Putamen (tissue), 1 donor: ENCODE results near the gene STARD4.

Source experiments
- DNase-seq: peaks from one replicate; pipeline ENCODE4 v3.0.0-alpha.2; 2016; ENCODE audit warnings: low spot score

The STARD4 gene

DNA sequence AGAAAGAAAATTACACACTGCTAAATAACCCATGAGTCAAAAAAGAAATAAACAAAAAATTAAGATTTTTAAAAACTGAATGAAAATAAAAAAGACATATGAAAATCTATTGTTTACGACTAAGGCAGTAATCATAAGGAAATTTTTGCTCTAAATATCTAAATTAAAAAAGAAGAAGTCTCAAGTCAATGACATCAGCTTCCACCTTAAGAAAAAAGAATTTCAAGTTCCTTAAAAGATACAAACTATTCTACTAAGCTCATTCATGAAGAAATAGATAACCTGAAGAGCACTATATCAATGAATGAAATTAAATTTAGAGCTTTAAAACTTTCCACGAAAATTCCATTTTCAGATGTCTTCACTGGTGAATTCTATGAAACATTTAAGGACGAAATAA is 15.7 kb upstream of the STARD4 start:
- DNase-seq = no peak

DNA sequence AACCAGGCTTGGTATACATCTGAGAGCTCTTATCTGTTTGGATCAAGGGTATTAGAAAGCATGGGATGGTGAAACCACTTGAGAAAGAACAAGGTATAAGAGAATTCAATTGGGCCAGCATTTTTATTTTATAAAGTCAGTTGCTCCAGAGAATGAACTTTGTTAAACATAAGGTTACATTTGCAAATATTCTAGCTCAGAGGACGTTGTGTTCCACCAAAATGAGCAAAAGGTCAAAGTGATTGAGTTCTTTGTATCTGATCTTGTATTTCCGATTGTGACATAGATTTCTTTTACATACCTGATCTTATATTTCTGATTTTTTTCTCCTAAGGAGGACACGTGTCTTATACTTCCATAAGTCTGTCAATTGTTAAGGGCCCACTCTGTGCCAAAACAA is 8.6 kb upstream of the STARD4 start:
- no peak for DNase-seq

DNA sequence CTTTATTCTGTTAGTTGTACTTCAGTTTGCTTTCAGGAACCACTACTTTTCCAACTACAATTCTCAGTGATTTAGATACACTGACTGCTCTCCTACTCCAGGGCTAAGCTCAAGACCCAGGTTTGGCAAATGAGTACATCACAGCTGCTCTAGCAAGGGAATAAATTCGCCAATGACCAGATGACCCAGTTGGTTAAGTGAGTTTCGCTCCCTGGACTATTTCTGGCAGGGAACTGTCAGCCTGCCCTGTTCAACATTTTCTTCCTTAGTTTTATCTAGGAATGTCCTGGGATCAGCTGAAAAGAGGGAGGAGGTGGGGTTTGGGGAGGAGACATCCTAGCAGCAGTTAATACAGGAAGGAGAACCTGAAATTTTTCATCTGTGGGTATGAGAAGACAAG is 6.4 kb upstream of the STARD4 start:
- DNase-seq = no peak

DNA sequence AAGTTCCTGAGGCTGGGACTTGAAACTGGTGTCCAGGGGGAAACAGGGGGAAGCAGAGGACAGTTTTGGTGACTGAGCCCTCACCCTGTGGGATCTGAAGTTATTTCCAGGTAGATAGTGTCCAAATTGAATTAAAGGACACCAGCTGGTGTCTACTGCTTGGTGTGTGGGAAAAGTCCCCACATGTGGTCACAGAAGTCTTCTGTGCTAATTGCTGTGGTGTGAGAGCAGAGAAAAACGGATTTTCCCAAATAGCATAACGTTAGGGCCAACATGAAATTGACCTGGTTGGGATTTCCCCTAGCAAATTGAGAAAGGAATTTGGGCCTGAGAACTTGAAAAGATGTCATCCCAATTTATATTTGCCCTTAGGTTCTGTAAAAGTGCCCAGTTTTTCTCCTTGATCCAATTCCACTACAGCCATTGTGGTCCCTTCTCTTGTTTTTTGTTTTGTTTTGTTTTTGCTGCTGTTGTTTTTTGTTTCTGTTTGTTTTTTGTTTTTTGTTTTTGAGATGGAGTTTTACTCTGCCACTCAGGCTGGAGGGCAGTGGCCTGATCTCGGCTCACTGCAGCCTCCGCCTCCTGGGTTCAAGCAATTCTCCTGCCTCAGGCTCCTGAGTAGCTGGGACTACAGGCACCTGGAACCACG is 5.6 kb upstream of the STARD4 start:
- DNase-seq = no peak

DNA sequence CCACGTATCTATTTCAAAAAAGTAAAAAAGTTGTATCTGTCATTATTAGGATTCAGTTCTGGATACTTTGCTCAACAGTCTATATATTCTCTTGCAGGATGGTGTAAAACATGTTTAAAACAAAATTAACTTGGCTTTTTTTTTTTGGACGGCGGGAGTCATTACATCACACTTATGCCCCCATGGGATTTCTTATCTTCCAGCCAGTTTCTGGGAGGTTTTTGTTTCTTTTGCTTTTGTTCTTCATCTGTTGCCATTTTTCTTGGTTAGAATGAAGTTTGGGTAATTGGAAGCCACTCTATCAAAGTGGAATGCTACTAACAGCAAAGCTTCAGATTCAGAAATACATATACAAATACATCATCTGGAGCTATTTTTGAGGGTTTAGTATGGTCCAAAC is 1.8 kb upstream of the STARD4 start:
- no peak for DNase-seq

DNA sequence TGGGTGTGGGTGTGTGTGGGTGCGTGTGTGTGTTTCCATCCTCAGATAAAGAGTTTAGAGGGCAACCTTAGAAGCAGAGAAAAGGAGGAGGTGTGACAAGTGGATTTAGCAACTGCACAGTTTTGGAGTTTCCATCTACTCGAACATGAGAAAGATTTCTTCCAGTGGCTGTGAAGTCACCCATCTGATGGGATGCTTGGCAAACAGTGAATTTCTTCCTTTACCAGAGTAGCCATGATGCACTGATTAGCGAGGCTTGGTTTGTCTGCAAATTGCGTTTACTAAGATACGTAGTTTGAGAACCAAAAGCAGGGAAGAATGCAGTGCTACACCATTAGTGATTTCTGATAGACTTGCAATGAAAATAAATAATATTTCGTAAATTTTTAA is 791 bp upstream of the STARD4 start:
- DNase-seq = no peak

DNA sequence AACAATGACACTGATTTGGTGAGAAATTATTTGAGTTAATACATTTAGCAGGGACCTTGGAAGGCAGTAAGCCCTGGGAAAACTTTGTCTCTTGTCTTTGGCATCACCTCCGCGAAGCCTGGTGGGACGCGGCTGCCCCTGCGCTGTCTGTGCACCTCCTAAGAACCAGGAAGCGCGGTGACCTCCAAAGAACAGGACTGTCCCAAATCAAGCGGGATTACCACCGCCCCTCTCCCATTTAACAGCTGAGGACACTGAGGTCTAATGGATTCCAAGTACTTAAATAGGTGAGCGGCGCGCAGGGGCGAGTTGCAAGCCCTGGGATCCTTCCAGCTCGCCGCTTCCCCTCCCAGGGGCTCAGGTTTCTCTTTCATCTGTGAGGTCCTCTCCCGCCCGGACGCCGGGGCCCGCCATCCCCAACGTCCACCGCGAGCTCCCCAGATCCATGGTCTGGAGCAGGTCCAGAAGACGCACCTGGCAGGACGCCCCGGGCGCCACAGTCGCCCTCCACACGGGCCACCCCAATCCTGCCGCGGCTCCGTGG is 432 bp downstream of the STARD4 start:
- peak; percentile 21 for DNase-seq

DNA sequence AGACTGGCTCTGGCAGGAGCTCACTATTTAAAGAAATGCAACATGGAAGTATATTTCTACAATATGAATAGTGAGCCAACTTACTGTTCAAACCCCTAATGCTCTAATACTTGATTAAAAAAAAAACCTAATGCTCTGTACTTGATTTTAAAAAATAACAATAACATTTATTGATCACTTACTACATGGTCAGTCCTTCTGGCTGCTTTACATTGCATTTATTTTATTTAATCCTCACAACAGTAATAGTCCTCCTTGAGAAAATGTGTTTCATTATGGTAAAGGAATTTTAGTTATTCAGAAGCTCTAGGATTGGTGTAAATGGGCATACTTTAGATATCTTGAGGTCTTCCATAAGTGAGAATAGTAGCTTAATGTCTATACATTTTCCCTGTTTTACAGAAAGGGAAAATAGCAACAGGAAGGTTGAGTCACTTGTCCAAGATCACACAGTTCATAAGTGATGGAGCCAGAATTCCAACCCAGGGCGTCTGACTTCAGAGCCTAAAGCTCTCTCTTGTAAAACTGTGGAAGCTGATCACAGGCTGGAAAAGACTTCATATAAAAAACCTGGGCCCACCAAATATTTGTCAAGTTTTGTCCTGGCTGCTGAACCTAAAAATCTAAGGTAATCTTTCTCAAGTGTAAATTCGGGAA is 1.0 kb downstream of the STARD4 start:
- DNase-seq = no peak

DNA sequence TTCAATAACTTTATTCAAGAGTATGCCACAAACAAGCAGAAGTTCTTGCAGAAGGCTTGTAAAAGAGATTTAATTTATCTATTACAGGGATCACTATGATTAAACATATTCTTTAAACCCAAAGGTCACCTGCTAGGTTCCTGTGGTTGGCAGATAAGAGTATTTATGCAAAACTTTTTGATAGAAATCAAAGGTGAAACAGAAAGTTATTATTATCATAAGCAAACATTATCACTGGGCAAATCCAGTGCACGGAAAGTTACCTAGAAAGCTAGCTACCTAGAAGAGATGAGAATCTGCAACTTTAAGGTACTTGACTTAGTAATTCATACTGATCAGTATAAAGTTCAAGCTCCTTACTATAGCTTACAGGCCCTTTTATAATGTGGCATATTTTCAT is 3.2 kb downstream of the STARD4 start:
- no peak for DNase-seq

DNA sequence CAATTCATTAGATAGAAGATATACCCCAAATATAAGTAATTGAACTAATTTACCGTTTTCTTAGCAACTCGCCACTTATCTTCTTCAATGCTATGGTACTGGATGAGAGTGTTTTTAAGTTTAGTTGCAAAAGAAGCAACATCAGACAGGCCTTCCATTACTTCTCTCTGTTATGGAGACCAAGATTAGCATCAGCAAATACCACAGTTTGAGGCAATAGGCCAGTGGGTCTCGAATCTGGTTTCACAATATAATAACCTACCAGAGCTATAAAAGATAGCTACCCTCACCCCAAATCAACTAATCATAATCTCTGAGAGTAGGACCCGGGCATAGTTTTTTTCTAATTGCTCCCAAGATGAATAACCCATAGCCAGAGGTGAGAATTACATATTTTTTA is 5.1 kb downstream of the STARD4 start:
- no peak for DNase-seq

DNA sequence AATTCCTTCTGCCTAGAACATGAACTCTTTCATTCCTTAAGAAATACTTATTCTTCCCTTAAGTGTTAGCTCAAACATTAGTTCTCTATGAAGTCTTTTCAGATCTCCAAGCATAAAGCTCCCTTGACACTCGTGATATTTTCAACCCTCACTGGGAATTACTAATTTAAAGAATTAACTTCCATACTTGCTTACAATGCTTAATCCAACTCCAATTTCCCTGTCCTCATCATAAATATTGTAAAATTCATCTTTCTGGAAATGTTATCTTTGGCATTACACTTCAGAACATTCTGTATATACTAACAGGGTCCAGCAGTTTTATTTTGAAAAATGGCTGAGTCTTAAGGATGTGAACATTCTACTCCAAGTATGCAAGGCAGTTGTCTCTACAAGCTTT is 7.2 kb downstream of the STARD4 start:
- no peak for DNase-seq

DNA sequence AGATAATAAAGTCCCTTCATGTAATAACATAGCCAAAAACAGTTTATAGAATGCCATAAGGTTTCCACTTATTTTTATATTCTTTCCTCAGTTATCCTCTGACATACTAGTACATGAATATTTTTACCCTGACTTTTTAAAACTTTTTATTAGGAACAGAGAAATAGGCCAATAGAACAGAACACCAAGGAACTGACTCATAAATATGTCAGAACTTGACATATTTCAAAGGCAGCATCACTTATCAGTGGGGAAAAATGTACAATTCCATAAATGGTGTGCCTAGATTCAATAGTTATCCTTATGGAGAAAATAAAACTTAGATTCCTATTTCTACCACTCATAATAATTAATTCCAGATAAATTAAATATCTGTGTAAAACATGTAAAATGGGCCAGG is 9.4 kb downstream of the STARD4 start:
- DNase-seq = peak; percentile 34

DNA sequence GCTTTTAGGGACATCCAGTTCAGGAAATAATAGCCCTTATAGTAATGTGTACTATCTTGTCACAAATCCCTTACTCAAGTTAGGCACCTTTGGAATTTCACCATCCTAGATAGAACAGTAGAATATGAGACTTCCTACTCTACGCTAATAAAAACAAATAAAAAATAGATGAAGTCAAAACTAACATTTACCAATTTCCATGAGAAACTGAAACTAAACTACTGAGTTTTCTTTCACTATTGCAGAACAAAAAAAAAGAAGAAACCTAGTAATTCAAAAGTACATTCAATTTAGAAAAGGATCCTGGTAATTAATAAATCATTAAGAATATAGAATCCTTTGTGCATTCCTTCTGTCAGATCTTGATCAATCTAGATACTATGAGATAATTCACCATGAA is 14.0 kb downstream of the STARD4 start:
- no peak for DNase-seq

DNA sequence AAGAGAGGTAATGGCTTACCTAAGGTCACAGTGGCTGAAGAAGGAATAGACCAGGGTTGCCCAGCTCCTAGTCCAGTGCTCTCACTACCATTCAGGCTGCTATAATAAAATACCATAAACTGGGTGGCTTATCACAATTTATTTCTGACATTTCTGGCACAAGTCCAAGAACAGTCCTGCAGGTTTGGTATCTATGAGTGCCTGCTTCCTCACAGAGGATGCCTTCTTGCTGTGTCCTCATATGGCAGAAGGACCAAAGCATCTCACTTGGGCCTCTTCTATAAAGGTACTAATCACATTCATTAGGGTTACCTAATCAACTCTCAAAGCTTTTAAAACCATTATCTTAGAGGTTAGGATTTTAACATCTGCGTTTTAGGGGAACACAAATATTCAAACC is 17.2 kb downstream of the STARD4 start:
- no peak for DNase-seq

DNA sequence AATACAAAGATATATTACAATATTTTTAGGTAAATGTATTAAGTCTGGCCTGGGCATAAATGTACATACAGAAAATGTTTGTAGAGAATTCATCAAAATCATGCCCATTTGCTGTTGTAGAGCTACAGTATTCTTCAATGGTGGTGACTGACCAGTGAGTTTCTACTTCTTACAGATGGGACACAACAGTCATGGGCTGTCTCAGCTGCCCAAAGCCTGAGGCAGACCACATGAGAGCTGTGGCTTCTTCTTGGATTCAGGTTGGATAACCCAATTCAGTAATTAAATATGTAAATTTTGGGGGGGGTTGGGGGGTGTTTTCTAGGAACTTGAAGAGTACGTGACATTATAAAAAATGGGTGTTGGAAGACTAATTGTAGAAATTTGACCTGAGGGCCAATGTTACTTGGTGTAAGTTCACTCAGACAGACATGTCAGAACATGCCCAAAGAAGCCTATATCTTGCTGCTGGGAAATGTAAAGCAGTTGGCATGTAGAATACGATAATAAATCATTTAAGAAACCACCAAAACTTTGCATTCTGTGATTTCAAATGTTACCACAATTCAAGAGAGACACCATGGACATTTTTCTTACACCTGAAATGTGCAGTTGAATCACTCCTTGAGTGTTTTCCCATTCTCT is 17.9 kb downstream of the STARD4 start:
- DNase-seq = no peak

DNA sequence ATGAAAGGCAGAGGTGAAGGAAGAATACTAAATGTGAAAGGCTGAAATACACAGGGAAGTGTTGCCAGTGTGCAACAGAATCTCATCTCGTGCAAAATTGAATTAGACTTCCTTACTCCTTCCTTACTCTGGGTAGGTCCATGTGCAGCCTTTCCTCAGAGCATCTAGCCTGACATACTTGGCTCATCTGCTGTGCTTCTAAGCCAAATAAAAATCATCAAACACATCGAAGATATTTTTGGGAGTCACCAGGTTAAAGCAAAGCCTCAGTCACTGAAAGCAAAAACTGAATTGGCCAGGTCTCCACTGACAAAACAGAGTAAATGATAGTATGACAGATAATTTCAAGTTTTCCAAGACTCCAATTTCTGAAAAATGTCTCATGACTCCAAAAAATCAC is 19.3 kb downstream of the STARD4 start:
- no peak for DNase-seq

DNA sequence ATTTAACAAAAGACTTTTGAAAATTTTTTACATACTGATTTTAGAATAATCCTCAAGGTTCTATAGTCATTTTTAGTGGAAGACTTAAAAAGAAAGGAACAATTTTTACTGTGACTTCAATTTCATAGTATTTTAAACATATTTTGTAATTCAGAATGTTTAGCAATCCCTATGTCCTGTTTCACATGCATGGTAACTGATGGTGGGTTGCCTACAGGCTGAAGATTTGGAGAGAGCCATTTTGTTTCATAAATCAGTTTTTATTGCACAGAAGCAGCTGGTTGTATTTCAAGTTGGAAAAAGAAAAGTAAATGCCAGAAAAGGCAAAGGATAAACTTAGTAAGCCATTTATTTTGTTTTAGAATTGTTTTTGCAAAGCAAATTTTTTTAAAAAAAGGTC is 24.0 kb downstream of the STARD4 start:
- DNase-seq = no peak

DNA sequence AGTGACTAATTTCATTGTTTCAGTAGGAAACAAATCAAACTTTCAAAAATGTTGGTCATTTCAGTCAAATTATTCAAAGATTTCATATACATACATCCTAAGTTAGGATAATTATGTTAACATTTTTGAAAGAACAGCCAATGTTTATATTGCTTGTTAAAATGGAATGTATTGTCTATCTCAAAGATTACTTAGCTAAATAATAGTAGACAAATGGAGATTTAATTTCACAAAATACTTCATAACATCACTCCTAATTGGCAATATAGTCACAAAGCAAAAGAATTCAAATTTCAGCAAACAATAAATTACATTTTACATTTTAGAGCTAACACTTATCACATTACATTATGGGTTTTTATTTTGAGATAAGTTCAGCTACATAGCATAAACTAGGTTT is 25.4 kb downstream of the STARD4 start:
- no peak for DNase-seq

DNA sequence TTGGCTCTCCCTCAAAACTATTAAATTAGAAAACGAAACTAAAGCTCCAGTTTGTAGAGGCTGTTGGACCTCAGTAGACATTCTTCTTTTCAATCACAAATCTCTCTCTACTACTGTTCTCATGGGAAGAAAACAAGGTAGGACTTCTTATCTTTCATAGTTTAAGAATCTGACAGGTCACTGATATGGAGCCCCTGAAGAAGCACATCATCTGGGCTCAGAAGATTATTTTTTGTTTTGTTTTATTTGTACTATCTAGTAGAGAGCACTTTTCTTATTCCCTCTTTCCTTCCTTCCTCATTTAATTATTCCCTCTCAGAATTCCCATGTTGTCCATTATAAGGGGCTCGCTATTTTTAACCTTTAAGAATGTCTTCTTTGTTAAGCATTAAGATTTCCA is 26.3 kb downstream of the STARD4 start:
- DNase-seq = no peak

DNA sequence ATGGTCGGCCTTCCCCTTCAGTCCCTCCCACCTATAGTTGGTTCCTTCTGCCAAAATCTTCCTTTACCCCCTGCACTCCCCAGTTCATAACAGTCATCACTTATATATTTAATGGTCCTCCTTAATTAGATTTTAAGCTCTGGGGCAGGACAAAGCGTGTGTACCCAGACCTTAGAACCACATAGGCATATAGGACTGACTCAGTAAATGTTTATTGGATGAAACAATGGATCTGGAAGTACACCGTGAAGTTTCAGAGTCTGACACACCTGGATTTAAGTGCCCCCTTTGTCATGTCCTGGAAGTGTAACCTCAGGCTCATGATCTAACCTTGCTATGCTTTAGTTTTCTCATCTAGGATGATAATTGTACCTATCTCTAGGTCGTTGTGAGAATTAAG is 32.0 kb downstream of the STARD4 start:
- DNase-seq = no peak

DNA sequence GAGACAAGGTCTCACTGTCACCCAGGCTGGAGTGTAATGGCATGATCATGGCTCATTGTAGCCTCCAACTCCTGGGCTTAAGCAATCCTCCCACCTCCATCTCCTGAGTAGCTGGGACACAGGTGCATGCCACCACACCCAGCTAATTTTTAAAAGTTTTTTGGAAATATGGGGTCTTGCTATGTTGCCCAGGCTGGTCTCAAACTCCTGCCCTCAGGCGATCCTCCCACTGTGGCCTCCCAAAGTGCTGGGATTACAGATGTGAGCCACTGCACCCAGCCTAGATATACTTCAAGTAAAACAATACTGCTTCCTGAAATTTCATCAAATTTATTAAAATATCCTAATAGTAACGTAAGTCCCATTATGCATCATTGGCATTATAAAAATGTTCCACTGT is 33.4 kb downstream of the STARD4 start:
- no peak for DNase-seq

DNA sequence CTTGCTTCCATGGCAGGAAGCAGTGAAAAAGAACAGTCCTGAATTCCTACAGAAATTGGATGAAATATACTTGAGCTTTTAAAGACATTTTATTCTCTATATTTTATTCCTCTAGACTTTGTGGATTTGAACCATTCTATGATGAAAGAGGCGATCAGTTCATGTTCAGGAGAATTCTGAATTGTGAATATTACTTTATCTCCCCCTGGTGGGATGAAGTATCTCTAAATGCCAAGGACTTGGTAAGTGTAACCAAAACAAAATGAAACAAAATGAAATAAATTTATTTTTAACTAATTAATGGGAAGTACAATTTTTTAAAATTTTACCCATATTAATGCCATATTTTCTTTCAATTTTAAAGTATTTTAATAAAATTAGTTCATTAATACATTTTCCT is 34.1 kb downstream of the STARD4 start:
- DNase-seq = no peak

DNA sequence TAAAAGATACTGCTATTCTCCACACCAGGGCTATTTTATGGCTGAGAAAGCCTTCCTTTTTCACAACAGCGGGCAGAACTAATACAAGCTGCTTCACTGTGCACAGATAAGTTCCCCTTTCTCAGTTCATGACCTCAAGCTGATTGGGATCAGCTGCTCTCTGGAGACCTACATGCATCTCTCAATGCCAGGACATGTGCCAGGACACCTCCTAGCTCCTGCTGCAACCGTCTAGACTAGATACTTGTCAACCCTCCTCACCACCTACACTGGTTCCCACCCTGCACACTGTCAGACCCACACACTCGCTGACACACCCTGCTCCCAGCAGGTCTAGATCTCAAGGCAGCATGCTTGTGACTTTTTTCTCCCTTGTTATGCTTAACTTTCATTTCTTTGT is 39.8 kb downstream of the STARD4 start:
- peak; percentile 81 for DNase-seq

DNA sequence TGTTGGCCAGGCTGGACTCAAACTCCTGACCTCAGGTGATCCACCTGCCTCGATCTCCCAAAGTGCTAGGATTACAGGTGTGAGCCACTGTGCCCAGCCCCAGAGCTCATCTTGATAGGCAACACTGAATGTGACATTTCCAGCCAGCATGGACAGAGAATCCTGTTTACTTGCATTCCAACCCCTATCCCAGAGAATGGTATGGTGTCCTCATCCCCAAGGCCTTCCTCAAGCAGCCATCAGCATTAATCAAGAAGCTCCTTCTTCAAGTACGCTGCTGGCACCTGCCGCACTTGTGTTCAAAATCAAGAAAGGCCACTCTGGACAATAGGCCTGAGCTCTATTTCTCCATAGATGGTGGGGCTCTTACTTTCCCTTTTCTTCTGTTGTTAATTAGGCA is 40.2 kb downstream of the STARD4 start:
- DNase-seq = no peak
